Prostate gland (tissue), 2 donors: ENCODE data around the gene DUOX2.

Source experiments
- CTCF ChIP-seq, 4 experiments: fragments of 200-600 bp in 2 of 4; fragments of 450-650 bp in 2 of 4; sonication (generic) in 2 of 4; IDR thresholded peaks; 1 replicate in 3 of 4; 2 replicates in 1 of 4; pipeline ENCODE4 v1.5.1; 2016 to 2019; ENCODE audit warnings: antibody characterized with exemption in 4 of 4, mild to moderate bottlenecking in 2 of 4, moderate library complexity in 2 of 4
- POLR2A ChIP-seq: fragments of 450-650 bp; IDR thresholded peaks from one replicate; pipeline ENCODE4 v1.6.1; 2016; ENCODE audit warnings: antibody characterized with exemption, mild to moderate bottlenecking
- POLR2AphosphoS5 ChIP-seq: sonication (generic); formaldehyde crosslinking; IDR thresholded peaks from one replicate; pipeline ENCODE4 v1.6.1; 2017; ENCODE audit warnings: antibody characterized with exemption

DNA sequence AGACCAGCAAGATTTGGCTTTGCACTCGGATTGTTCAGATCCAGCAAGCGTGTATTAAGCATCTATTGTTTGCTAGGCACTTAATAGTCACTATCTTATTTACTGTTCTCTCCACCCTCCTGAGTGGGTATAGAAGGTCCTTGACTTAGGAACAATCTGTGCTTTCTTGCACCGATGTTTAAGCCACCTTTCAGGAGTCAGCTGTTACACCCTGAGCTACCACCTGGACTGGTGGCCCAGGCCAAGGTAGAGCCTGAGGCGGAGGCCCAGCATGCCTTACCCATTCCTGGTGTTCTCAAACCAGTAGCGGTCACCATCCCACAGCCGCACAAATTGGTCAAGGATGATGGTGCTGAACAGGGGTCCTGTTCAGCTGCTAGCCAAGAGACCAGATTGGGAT is 25.8 kb upstream of the DUOX2 start:
- no peak for TF ChIP-seq CTCF (IDR thresholded peaks at IDR 0.05)
- no peak for TF ChIP-seq POLR2A
- peak; percentile 64 for TF ChIP-seq POLR2AphosphoS5
